ENCODE measurements around the gene TMEM161A.
A peak's percentile ranks its signal among the peaks of the same experiment; 100 is the strongest.

The TMEM161A gene

DNA sequence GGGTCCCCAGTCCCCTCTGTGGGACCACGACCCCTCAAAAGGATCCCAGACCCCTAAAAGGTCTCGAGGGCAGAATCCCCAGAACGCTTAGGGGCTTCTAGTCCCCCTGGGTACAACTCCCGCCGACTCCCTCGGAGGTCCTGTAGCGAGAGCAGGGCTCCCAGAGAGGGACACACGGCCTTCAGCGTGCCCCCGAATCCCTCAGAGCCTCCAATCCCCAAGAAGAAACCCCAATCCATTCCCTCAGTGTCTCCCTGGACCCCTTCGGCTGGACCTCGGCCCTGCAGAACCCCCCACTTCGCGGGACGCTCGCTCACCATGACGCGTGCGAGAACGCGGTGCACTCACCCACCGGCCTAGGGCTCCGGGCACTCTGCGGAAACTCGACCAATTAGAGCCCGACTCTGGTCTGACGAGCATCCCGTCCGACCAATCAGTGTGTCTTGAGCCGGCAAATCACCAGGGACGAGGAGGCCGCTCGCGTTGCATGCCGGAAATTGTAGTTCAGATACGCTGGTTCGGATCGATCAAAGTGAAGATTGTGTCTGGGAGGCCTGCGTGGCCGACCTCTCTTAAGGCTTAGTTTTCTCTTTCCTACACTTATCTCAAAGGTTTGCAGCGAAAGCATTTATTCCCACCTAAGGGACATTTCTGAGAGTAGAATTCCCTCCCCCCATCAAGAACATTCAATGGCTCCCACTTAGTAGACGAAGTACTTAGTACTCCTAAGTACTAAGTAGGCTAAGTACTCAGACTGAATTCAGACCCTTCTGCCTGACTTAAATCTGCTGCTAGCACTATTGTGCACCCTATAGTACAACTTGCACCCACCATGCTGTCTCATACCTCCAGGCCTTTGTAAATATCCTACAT, at the start of gene TMEM161A:
Gene TMEM161A (minus strand): TSS at position 370 of the 873 bp plus-strand sequence. CDS start 50 bp downstream, at position 320.
- DNase-seq (ENCODE audit: low read depth): peak; percentile 98
- H3K4me3 ChIP-seq (ENCODE audit: low read depth, low read length): peak within 1 kb of the TSS; percentile 97
- TF ChIP-seq, protein P1, sequence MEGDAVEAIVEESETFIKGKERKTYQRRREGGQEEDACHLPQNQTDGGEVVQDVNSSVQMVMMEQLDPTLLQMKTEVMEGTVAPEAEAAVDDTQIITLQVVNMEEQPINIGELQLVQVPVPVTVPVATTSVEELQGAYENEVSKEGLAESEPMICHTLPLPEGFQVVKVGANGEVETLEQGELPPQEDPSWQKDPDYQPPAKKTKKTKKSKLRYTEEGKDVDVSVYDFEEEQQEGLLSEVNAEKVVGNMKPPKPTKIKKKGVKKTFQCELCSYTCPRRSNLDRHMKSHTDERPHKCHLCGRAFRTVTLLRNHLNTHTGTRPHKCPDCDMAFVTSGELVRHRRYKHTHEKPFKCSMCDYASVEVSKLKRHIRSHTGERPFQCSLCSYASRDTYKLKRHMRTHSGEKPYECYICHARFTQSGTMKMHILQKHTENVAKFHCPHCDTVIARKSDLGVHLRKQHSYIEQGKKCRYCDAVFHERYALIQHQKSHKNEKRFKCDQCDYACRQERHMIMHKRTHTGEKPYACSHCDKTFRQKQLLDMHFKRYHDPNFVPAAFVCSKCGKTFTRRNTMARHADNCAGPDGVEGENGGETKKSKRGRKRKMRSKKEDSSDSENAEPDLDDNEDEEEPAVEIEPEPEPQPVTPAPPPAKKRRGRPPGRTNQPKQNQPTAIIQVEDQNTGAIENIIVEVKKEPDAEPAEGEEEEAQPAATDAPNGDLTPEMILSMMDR (IDR thresholded peaks at IDR 0.05; ENCODE audit: low read depth, low read length, missing control alignments): no peak
- in situ Hi-C loops (cut with HindIII; ENCODE audit: low sequenced_read_pairs): no loop called here

DNA sequence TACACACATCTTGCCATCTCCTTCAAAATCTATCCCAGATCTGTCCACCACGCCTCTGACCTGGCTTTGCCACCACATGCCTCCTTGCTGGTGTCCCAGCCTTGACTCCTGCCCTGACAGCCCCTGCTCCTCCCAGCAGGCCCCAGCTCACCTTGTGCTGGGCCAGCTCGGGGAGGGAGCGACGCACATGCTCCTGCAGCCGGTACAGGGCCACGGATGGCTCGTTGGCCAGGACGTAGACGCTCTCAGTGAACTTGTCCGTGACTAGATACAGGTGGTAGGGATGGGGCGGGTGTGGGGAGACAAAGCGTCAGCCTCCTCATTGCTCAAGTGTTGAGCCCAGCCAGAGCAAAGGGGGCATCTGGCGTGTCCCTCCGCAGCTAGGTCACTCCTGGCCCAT, 48.5 kb upstream of the TMEM161A start:
- in situ Hi-C loops (cut with HindIII; ENCODE audit: low sequenced_read_pairs): no loop called here
- TF ChIP-seq, protein P1 (IDR thresholded peaks at IDR 0.05; ENCODE audit: low read depth, low read length, missing control alignments): no peak
- no peak overlapping the region for H3K4me3 ChIP-seq (ENCODE audit: low read depth, low read length)
- DNase-seq (ENCODE audit: low read depth): no peak

DNA sequence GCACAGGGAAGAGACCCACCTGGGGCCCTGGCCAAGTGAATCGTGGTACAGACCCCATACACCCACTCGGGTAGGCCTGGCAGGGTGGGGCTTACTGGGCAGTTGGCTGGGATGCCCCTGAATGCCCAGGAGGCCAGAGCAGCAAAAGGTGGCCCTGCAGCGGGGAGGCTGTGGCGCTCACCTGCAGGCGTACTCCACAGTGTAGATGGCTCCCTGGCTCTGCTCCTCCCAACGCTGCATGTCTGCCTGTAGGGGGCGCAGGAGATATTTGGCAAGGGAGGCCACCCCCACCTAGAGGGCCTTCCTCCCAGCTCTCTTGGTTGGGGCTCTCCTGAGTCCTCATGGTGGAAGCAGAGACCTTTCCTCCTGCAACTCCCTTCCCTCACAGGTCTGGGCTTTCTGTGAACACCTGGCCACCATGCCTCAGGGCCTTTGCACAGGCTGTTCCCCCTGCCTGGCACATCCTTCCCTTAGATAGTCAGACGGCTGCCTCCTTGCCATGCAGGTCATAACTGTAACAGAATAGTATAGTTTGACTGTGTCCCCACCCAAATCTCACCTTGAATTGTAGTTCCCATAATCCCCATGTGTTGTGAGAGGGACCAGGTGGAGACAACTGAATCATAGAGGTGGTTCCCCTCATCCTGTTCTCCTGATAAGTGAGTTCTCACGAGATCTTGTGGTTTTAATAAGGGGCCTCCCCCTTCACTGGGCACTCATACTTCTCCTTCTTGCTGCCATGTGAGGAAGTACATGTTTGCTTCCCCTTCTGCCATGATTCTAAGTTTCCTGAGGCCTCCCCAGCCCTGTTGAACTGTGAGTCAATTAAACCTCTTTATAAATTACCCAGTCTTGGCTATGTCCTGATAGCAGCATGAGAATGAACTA, 47.8 kb upstream of the TMEM161A start:
- TF ChIP-seq, protein P1 (IDR thresholded peaks at IDR 0.05; ENCODE audit: low read depth, low read length, missing control alignments): peak; percentile 59
- H3K4me3 ChIP-seq (ENCODE audit: low read depth, low read length): no peak overlapping the region
- no peak for DNase-seq (ENCODE audit: low read depth)
- in situ Hi-C loops (cut with HindIII; ENCODE audit: low sequenced_read_pairs): no loop called here

DNA sequence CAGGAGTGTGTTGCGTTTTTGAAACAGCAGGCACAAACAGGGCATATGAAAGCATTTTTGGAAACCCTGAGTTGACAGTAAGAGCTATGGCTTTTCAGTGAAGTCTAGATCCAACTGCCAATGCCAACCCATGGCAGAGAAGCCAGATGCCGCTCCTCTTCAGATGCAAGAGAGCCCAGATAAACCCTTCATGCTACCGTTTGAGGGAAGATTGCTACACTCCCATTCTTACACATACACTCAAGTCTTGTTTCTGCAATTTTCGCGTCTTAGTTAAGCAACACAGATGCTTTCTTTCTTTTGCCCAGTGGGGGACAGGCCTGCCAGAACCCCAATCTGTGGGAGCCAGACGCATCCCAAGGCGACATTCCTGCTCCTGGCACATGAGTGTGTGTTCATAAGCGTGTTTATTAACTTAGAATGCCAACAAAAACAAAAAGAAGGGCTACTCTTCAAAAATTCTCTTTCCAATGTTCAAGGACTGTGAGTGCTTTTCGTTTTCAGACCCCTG, 43.3 kb upstream of the TMEM161A start:
- DNase-seq (ENCODE audit: low read depth): no peak
- in situ Hi-C loops (cut with HindIII; ENCODE audit: low sequenced_read_pairs): no loop called here
- no peak overlapping the region for H3K4me3 ChIP-seq (ENCODE audit: low read depth, low read length)
- TF ChIP-seq, protein P1 (IDR thresholded peaks at IDR 0.05; ENCODE audit: low read depth, low read length, missing control alignments): no peak

DNA sequence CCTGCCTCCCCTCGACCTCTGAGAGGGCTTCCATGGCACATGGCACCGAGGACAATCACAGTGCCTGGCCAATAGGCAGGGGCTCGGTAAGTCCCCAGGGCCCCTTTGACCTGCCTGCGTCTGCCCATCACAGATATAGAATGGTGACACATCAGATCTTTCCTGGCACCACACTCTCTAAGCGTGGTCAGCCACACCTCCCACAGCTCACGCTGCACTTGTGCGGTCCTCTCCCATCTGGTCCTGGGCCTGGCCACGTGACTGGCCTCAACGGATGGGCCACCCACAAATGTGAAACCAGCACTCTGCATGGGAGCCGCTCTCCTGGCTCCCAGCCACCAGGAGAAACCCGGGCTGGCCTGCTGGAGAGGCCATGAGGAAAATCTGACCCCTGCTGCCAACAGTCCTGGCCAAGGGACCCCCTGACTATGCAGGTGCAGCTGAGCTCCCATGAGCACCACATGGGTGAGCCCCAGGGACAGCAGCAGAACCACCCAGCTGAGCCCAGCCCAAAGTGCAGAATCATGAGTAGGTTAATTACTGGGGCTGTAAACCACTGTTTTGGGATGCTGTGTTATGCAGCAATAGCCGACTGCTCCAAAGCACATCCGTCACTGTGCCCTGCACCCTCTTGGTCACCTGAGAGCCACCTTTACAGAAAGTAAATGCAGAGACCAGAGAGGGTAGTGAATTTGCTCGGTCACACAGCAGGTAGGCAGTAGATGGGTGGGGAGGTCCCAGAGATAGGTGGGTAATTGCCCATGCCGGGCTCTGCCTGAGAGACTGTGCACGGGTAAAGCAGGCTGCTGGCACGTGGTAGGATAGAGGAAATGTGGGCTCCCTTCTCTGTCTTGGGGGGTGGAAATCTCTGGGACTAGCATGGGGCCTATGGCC, 41.5 kb upstream of the TMEM161A start:
- no peak overlapping the region for H3K4me3 ChIP-seq (ENCODE audit: low read depth, low read length)
- TF ChIP-seq, protein P1 (IDR thresholded peaks at IDR 0.05; ENCODE audit: low read depth, low read length, missing control alignments): no peak

More for the DNA sequence above, 41.5 kb upstream of the TMEM161A start:
- in situ Hi-C loops (cut with HindIII; ENCODE audit: low sequenced_read_pairs): no loop called here
- DNase-seq (ENCODE audit: low read depth): no peak

All from astrocyte of the cerebellum (primary cell).